Erythroblast (primary cell): ENCODE measurements around the gene SUN3.

Experiments used
- GATA1 ChIP-seq: IDR thresholded peaks from 2 replicates; pipeline ENCODE4 v1.6.1; 2011; ENCODE audit warnings: low read depth, mild to moderate bottlenecking, control low read depth, low read length, moderate library complexity
- POLR2A ChIP-seq: IDR thresholded peaks from 2 replicates; pipeline ENCODE4 v1.6.1; 2011; ENCODE audit warnings: mild to moderate bottlenecking, low read length

DNA sequence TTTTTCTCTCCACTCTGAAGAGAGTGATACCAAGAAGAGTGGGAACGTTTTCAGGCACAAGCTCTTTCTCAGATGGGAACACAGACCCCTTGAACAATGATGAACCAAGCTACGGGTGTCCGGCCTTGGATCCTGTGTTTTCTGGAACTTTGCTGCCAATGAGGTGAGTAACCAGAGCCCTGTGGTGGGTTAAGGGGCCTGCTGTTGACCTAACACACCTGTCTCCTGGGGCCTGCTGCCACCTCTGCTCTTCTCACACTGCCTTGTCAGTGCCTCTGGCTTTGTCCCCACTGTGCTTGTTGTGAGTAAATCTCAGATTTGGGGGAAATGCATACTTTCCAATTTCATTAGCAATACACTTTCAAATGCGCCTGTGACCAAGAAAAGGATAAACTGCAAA is 79.2 kb downstream of the SUN3 start:
- no peak for TF ChIP-seq POLR2A
- TF ChIP-seq GATA1 = no peak
